Activated naive CD4-positive, alpha-beta T cell treated with anti-CD3 and anti-CD28 coated beads, Interleukin-2, amount 50 U/mL, for 24 hours (primary cell): Measurements from ENCODE around the gene EFNB1.

Experiments used
- H3K27ac Mint-ChIP-seq: one replicate; pipeline ENCODE4 v1.8.0; 2021; ENCODE audit warnings: mild to moderate bottlenecking, mixed read lengths
- H3K27me3 Mint-ChIP-seq: one replicate; pipeline ENCODE4 v1.8.0; 2021; ENCODE audit warnings: mixed read lengths
- H3K36me3 Mint-ChIP-seq: one replicate; pipeline ENCODE4 v1.8.0; 2021; ENCODE audit warnings: mixed read lengths
- H3K4me1 Mint-ChIP-seq: one replicate; pipeline ENCODE4 v1.8.0; 2021; ENCODE audit warnings: mixed read lengths
- H3K4me3 Mint-ChIP-seq: one replicate; pipeline ENCODE4 v1.8.0; 2021; ENCODE audit warnings: mild to moderate bottlenecking, mixed read lengths
- H3K9me3 Mint-ChIP-seq: one replicate; pipeline ENCODE4 v1.8.0; 2021; ENCODE audit warnings: mixed read lengths

EFNB1 gene

DNA sequence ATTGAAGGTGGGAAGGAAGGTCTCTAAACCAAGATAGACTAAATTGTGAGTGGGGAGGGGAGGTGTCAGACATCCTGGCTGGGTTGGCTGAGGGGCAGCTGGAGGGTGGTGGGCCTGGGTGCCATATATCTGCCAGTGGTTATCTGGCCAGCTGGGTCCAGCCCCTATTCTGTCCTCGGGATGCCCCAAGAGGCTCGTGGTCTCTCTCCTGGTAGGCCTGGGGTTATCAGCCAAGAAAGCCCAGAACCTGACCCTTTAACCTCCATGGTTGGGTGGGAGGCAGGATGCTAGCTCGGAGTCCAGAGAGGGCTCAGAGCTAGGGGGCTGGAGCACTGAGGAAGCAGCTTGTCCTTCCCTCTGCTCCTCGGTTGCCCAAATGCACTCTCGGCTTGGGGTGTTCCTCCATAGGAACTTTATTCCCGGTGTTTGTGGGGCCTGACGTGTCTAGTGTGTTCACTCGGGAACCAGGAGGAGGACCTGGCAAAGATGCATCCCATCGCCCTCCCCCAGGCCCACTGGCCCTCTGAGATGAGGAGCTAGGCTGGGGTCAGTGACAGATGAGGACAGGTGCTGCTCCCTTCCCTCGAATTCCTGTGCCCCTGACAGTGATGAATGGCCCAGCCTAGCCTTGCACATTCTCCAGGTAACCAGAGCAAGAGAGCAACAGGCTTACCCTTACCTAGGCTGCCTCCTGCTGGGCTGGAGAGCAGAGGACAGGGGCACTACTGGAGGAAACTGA is 5.2 kb upstream of the EFNB1 start:
- Mint-ChIP-seq H3K4me1 (peaks cover 10% of the 10 kb centered on the region), H3K36me3 (no peaks in the 10 kb centered on the region), H3K27ac (no peak overlapping the region), H3K27me3 (no peaks in the 10 kb centered on the region), H3K4me3 (no peak overlapping the region), H3K9me3 (no peaks in the 10 kb centered on the region)

DNA sequence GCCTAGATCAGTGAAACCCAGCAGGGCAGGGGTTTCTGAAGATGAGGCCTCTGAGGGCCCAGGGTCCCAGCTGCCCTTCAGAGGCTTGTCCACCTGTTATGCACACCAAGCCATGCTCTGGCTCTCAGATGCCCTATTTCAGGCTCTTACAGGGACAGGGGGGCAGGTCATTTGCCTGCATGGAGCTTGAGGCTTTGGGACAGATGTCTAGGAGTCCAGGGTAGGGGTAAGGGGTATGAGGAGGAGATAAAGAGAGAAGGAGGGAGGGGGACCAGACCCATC is 4.7 kb upstream of the EFNB1 start:
- no peaks in the 10 kb centered on the region for H3K27me3 Mint-ChIP-seq
- H3K27ac Mint-ChIP-seq = no peak overlapping the region
- H3K9me3 Mint-ChIP-seq = no peaks in the 10 kb centered on the region
- H3K4me3 Mint-ChIP-seq = no peak overlapping the region
- H3K36me3 Mint-ChIP-seq = no peaks in the 10 kb centered on the region
- peaks cover 12% of the 10 kb centered on the region for H3K4me1 Mint-ChIP-seq

DNA sequence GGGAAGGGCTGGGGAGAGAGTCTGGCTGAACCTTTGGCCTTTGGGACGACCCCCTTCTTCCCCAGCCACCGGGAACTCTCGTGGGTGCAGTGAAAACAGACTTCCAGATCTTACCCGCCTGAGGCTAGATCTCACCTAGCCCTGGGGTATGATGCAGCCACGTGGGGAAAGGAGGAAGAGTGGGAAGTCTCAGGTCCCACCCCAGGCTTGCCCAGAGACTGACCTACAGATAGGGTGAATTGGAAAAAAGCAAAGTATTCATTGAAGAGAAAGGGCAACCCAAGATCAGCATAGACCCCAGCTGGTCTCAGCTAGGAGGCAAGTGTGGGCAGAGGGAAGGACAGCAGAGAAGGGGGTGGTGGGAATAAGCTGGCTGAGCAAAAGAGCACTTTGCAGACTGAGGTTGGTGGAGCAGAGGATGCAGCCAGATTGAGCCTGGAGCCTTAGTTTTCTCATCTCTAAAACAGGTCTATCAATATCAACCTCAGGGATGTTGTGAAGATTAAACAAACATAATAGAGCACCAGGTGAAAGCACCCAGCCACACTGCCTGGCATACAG is 4.2 kb upstream of the EFNB1 start:
- no peak overlapping the region for H3K4me3 Mint-ChIP-seq
- H3K9me3 Mint-ChIP-seq = no peaks in the 10 kb centered on the region
- no peaks in the 10 kb centered on the region for H3K27me3 Mint-ChIP-seq
- peaks cover 12% of the 10 kb centered on the region for H3K4me1 Mint-ChIP-seq
- no peak overlapping the region for H3K27ac Mint-ChIP-seq
- H3K36me3 Mint-ChIP-seq = no peaks in the 10 kb centered on the region

DNA sequence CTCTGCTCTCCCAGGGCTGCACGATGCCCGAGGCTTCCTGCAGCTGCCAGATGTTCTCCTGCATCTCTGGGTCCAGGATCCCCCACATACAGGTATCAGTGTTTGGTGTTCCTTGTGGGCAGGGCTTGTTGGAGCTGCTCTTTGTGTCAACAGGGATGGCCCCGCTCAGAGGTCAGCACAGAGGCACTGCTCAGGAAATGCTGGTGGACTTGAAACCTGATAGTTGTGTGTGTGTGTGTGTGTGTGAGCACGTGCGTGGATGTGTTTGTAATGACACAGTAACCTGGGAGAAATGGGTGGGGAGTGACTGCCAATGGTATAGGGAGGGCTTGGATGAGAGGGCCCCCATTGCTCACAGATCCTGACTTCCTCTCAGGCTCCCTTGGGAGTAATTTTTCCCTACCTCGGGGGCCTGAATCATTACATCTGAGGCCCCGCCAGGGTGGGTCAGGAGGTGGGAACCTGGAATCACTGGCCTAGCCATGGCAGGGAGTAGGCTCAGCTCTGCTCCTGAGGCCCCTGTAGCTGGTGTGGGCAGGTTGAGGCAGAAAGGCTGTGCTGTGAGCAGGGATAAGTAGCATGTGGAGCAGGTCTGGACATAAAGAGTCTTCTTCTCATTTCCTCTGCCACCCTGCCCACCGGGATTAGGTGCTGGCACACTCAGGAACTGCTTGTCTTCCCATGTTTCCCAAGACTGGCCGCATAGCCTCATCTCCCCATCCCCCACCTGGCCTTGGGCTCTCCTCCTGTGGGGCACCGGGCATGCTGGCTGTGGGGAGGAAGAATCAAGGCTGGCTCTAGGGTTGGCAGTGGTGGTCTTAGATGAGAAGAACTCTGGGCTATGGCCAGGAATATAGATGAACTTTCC is 2.5 kb upstream of the EFNB1 start:
- H3K4me3 Mint-ChIP-seq = no peak overlapping the region
- H3K36me3 Mint-ChIP-seq = no peaks in the 10 kb centered on the region
- no peaks in the 10 kb centered on the region for H3K9me3 Mint-ChIP-seq
- H3K4me1 Mint-ChIP-seq = peaks cover 15% of the 10 kb centered on the region
- no peak overlapping the region for H3K27ac Mint-ChIP-seq
- H3K27me3 Mint-ChIP-seq = no peaks in the 10 kb centered on the region

DNA sequence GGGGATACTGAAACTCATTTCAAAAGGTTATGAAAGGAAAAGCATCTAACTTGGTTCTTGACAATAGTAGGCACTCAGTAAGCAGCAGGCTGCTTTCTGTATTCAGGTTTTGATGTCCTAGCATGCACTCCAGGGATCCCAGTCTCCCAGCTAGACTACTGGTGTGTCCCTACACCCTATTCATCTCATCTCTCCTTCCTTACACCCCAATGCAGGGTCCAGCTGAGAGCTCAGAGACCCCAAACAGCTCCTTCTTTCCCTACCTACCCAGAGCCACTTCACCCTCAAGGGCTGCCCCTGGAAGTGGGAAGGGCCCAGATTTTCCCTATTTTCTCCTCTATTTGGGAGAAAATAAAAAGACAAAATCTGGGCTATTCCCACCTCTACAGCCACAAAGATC is 1.6 kb upstream of the EFNB1 start:
- no peaks in the 10 kb centered on the region for H3K36me3 Mint-ChIP-seq
- no peak overlapping the region for H3K27ac Mint-ChIP-seq
- H3K4me3 Mint-ChIP-seq = no peak overlapping the region
- H3K27me3 Mint-ChIP-seq = no peaks in the 10 kb centered on the region
- H3K9me3 Mint-ChIP-seq = no peaks in the 10 kb centered on the region
- H3K4me1 Mint-ChIP-seq = peaks cover 24% of the 10 kb centered on the region

DNA sequence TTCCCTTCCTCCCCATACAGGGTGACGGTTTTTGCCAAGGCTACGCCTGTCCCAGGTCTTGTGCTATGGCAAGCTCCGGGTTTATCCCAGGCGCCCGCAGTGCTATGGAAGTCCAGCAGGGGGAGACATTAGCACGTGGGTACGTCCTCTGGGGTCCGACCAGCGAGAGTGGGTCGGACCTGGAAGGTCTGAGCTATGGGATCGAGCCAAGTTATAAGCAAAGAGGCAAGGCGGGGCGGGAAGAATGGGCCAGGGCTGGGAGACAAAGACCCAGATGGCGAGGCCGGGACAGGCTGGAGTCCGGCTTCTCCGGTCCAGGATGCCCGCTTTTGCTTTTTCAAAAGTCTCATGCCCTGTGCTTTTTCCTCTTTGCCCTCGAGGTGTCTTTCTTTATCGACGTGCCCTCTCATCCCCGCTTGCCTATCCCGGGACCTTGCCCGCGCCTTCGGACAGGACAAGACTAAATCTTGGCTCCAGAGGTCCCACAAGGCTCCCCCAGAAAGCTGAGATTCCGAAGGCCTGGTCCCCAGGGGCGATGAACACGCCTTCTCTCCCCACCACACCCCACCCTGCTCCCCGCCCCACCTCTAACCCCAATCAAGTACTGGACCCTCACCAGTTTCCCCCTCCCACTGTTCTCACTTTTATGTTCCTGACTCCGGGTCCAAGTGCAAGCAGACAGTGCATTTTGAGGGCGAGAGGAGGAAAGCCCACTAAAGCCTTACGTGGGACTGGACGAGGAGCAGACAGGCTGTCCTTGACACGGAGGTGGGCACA is 785 bp upstream of the EFNB1 start:
- no peaks in the 10 kb centered on the region for H3K9me3 Mint-ChIP-seq
- no peaks in the 10 kb centered on the region for H3K36me3 Mint-ChIP-seq
- peak overlapping the region; percentile 95 for H3K4me3 Mint-ChIP-seq
- peak overlapping the region; percentile 49 for H3K27ac Mint-ChIP-seq
- peaks cover 22% of the 10 kb centered on the region for H3K4me1 Mint-ChIP-seq
- no peaks in the 10 kb centered on the region for H3K27me3 Mint-ChIP-seq

DNA sequence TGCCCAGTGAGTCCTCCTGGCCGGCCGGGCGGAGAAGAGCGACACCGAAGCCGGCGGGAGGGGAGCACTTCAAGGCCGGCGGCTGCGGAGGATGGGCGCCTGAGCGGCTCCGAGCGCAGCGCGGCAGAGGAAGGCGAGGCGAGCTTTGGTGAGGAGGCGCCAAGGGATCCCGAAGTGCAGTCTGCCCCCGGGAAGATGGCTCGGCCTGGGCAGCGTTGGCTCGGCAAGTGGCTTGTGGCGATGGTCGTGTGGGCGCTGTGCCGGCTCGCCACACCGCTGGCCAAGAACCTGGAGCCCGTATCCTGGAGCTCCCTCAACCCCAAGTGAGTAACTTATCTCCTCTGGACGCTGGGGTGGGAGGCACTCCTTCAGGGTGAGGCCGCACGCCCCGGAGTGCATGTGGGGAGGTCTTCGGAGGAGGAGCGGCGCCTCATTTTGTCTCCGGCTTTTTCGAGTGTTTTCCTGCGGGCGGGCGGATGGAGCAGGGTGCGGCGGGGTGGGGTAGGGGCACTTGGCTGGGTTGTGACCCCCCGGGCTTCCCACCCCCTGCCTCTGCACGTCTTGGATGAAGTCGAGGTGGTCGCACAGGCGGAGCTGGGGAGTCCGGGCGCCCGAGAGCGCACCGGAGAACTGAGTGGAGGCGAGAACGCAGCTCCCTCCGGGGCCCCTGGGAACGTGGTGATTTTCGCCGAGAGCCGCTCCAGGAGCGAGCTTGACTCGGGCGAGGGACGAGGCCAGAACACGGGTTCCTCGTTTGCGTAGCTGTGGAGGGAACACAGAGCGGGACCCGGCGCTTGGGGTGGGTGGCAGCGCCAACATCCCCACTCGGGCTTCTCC is 979 bp downstream of the EFNB1 start:
- Mint-ChIP-seq H3K36me3 (no peaks in the 10 kb centered on the region), H3K4me1 (peaks cover 22% of the 10 kb centered on the region), H3K9me3 (no peaks in the 10 kb centered on the region), H3K27ac (no peak overlapping the region), H3K27me3 (no peaks in the 10 kb centered on the region), H3K4me3 (peak overlapping the region; percentile 85)

DNA sequence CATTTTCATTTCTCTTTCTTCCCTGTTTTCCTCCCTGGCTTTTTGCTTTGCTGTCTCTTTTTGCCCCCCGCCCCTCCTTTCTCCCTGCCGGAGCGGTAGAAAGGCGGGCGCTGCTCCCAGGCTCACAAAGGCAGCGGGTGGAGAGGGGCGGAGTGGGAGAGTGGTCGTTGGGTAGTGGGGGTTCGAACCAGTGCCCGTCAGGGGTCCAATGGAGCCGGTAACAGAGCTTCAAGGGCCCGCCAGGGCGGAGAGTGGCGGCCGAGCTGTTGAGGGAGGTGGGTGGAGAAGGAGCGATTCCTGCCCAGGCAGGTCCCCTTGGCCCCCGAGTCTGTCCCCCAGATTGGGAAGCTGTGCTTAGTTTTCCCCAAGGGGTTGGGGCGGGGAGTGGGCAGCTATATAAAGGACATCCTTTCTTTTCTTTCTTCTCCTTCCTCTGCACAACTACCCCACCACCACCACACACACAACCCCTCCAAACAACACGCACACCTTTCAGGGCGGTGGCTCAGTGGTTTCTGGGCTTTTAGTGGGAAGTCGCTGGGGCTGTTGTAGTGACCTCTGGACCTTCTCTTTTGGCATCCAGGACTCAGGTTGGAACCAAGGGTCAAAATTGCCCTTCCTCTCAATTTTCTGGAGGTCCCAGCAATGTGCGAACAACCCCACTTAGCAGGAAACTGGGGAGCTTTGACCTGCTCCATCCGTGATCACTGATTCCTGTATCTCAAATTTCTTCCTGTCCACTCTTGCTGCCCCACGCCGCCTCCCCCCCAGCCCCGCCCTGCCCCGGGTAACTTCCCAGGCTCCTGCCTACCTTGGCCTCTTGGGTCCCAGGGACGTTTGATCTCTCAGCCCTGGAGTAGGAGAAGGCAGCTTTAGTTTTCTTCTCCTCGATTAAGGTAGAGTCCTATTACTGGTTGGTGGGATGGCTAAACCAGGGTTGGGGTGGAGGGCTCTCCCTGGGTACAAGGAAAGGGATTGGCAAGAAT is 1.9 kb downstream of the EFNB1 start:
- Mint-ChIP-seq H3K27ac (no peak overlapping the region), H3K4me3 (peak overlapping the region; percentile 85), H3K9me3 (no peaks in the 10 kb centered on the region), H3K4me1 (peaks cover 22% of the 10 kb centered on the region), H3K27me3 (no peaks in the 10 kb centered on the region), H3K36me3 (no peaks in the 10 kb centered on the region)

DNA sequence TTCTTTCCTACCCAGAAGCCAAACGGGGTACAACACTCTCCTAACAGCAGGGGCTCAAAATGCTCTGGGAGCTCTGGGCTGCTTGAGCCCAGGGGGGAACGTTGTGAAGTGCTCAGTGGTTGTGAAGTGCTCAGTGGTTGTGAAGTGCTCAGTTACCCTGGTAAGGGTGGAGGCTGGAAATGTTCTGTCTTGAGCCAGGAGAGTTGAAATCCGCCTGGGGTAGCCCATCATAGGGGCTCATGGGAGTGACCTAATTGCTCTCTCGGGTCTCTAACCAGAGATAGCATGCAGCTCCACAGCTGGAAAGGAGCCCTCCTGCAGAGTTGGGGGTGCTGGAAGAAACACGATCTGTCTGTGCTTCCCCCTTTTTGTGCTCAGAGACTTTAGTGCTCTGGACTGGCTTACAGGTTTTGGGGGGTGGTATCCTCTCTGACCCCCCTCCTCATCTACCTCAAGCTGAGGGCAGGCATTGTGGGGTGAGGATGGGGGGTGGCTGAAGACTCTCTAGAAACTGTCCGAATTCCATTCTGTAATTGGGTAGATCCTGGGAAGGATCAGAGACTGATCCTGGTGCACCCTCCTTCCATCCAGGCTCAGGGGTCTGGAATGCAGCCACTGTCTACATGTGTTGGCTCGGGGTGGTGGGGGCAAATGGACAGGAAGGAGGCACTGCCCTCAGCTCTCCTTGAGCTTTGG is 2.7 kb downstream of the EFNB1 start:
- peaks cover 22% of the 10 kb centered on the region for H3K4me1 Mint-ChIP-seq
- H3K4me3 Mint-ChIP-seq = peak overlapping the region; percentile 82
- H3K27ac Mint-ChIP-seq = no peak overlapping the region
- H3K36me3 Mint-ChIP-seq = no peaks in the 10 kb centered on the region
- no peaks in the 10 kb centered on the region for H3K27me3 Mint-ChIP-seq
- no peaks in the 10 kb centered on the region for H3K9me3 Mint-ChIP-seq

DNA sequence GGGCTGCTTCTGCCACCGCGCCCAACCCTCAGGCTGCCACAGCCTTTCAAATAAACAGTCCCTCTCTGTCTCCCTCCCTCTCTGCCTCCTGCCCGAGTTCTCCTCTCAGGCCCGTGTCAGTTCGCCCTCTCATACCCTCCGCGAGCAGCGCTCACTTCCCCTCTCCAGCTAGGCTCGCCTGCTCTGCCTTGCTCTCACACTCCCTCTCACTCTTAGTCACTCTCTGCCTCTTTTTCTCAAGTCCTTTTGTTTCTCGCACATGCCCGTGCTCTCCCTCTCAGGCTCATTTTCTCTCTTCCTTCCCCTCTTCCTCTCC is 3.2 kb downstream of the EFNB1 start:
- Mint-ChIP-seq H3K27me3 (no peaks in the 10 kb centered on the region), H3K4me1 (peaks cover 26% of the 10 kb centered on the region), H3K4me3 (peak overlapping the region; percentile 82), H3K36me3 (no peaks in the 10 kb centered on the region), H3K9me3 (no peaks in the 10 kb centered on the region), H3K27ac (no peak overlapping the region)

DNA sequence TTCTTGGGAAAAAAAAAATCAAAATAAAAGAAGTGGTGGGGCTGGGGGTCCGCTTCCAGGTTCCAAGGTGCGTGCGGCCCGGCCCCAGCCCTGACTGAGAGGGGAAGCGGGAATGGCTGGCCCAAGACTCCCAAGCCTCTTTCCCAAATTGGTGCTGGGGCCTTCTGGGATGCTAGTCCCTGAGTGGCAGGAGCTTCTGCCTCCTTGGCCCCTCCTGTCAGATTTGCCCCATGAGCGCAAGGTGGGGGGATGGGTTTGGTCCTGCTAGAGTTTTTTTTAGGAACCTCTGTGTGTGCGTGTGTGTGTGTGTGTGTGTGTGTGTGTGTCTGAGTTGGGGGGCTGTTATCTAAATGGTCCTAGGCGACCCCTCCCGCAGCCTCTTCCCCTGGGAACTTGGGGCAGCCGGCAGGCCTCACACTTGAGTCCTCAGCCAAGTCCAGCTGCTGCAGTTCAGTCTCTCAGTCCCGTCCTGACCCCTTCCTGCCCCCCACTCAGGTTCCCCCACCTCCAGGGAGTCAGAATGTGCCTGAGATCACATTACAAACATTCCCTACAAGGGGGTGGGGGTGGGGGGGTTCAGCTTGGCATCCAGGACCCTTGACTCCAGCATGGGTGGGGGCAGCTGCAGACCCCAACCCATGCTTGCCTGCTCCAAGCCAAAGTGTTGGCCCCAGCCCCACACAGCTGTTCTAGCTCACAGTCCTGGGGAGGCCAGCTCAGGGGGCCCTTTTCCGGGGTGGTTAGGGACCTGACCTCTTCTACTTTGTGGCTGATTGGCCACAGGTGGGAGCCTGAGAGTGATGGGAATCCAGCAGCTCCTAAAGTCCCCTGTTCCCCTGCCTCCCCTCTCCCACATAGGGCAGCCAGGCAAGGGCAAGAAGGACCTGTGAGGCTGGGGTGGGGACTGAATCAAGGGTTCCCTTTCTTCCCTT is 4.0 kb downstream of the EFNB1 start:
- Mint-ChIP-seq H3K4me3 (no peak overlapping the region), H3K27me3 (no peaks in the 10 kb centered on the region), H3K36me3 (no peaks in the 10 kb centered on the region), H3K9me3 (no peaks in the 10 kb centered on the region), H3K27ac (no peak overlapping the region), H3K4me1 (peaks cover 27% of the 10 kb centered on the region)

DNA sequence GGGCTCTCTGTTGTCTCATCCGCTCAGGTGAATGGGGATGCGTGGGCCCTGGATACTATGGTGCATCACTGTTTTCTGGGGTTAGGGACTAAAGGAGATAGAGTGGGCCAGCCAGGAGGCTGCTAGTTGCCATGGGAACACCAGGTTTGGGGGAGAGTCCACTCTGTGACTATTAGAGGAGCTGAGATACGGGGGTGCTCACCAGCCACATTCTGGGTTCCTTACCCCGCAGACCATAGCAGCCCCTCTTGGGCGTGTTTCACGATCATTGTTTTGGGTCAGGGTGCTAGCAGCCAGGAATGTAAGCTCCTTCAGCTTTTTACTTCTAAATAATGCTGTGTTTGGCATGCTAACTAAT is 4.6 kb downstream of the EFNB1 start:
- no peaks in the 10 kb centered on the region for H3K9me3 Mint-ChIP-seq
- H3K4me1 Mint-ChIP-seq = peaks cover 24% of the 10 kb centered on the region
- H3K27me3 Mint-ChIP-seq = no peaks in the 10 kb centered on the region
- no peaks in the 10 kb centered on the region for H3K36me3 Mint-ChIP-seq
- H3K27ac Mint-ChIP-seq = no peak overlapping the region
- H3K4me3 Mint-ChIP-seq = no peak overlapping the region

DNA sequence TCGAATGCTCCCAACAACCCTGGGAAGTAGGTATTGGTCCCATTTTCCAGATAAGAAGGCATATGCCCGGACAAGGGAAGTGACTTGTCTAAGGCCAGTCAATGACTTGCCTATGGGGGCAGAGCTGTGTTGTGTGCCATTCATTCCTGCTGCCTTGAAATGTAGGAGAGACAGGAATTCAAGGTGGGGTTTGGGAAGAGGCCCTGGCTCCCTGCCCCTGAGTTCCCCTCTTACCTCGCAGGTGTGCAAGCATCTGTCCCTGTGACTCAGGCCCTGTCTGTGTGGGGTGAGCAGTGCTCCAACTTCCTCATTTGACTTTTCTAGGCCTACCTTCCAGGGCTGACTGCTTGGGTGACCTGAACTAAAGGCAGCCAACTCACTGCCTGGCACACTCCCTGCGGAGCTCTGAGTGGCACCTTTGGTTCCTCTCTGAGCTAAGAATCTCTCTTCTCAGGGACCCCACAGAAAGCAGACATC is 5.1 kb downstream of the EFNB1 start:
- Mint-ChIP-seq H3K27ac (no peak overlapping the region), H3K36me3 (no peaks in the 10 kb centered on the region), H3K9me3 (no peaks in the 10 kb centered on the region), H3K27me3 (no peaks in the 10 kb centered on the region), H3K4me1 (peaks cover 21% of the 10 kb centered on the region), H3K4me3 (no peak overlapping the region)
